GM21717 (cell line): ENCODE measurements around the gene CLHC1.
"Not testable (repeated sequence)": the region's sequence is repeated elsewhere in the genome, so short reads cannot be mapped to it uniquely, and the experiment has no call there.

Experiments
- ATAC-seq: cut with Tn5 transposase; IDR thresholded peaks from one replicate; pipeline ENCODE4 v1.9.1; 2021; ENCODE audit warnings: mild to moderate bottlenecking, moderate library complexity; ENCODE audit not compliant: unreplicated experiment

The CLHC1 gene

DNA sequence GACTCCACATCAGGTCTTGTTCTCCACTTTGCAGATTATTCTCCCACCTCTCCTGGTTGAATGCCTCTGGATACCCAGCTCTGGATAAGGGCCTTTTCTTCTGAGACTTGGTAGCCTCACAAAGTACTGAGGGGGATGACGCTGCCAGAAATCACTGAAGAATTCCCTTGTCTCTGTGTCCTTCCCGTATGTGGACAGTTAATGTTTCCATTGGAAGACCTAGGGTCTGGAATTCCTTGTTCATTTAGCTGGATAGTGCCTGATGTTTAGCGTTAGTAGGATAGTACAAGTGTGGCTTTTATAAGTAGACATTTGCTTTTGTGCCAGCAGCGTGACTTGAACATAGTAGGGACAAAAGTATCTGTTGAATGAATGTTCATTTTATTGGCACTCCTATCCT, 76.9 kb downstream of the CLHC1 start:
- no peak for ATAC-seq

GRCh38 chr2:55154525-55155030, 77.5 kb downstream of the CLHC1 start:
- ATAC-seq: no peak

DNA sequence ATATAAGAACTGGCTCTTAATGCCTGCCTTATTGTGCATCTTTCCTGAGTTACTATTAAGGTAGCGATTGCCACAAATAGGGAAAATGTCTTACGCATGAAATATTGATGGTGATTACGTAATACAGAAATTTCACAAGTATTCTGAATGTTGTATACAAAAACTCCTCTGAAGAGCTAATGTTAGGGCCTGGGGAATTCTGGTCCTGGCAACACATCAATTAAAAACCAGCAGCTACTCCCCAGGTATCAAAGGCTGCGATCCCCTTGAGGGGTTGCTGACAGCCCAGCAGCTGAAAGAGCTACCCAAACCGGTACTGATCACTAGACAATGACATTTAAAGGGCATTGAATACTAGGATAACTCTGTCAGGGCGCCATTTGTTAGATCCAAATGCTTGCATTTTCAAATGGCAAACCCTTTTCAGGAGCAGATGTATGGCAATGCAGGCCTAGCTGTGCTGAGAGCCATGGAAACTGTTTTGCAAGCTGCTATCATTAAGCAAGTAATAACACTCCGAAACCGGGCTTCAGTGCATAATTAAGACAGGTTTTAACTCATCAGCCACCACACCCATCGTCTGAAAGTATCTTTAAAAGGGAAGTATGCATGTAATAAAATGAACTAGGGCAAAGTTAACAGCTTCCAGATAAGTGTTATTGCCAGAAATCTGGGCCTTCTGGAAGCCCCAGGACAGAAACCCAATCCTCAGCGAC, 78.4 kb downstream of the CLHC1 start:
- ATAC-seq: no peak

DNA sequence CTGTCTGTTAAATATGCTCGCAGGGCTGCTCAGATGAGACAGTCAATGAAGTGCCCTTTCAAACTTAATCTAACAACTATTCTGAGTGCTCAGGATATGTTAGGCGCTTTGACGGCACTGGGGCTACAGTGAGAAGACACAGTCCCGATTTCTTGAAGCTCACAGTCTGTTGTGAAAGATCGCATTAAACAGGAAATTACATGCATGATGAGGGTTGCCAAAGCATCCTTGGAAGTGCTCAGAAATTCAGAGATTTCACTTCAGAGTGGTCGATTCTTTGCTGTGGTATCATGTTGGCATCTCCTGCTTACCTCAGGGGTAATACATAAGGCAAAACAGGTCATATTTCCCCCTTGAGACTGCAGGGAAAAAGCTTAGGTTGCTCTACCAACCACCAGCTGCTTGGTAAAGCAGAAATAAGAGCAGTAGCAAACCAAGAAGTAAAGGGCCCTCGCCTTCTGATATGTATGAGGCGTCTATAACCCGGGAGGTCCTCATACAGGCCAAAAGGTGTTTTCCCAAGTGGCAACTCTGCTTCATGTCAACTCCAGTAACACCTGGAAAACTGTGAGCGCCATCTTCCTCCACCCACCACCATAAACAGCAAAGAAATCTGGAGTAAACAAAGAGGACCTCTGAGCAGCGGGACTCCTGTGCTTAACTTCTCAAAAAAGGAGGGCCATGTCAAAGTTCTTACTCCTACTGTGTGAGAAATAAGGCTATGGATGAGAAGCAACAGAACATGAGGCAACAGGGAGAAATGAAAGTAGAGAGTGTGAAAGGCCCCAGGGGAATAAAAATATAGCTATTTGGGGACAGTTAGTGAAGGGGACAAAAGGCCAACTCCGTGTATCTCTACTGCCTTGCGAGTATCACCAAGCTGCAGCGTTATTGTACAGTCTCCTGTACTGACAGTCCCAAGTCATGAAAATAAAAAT, 79.3 kb downstream of the CLHC1 start:
- no peak for ATAC-seq

GRCh38 chr2:55151733-55152433, 80.2 kb downstream of the CLHC1 start:
- ATAC-seq: no peak

- peak; percentile 67 for ATAC-seq
Observed at GRCh38 chr2:55150834-55151233, 81.3 kb downstream of the CLHC1 start.

GRCh38 chr2:55148269-55148668, 83.8 kb downstream of the CLHC1 start:
- ATAC-seq: no peak

- ATAC-seq: no peak
Observed at GRCh38 chr2:55147531-55147930, 84.6 kb downstream of the CLHC1 start.

DNA sequence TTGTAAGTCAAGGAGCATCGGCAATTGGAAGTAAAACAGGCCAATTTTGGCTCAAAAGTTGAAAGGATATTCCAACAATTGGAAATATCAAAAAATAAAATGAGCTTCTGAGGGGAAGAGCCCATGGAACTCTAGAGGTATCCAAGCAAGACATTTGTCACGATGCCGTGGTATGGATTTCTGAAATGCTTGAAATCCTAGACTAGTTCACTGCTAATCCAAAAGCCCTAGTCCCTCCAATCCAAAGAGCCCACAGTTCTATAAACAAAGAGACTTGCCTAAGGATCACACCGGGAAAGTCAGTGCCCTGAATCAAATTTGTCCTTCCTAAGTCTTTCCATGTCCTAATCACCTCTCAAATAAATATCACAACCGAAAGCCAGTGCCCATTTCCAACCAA, 85.1 kb downstream of the CLHC1 start:
- no peak for ATAC-seq

- no peak for ATAC-seq
Observed at GRCh38 chr2:55146263-55146662, 85.8 kb downstream of the CLHC1 start.

GRCh38 chr2:55144922-55145820, 86.9 kb downstream of the CLHC1 start:
- no peak for ATAC-seq

DNA sequence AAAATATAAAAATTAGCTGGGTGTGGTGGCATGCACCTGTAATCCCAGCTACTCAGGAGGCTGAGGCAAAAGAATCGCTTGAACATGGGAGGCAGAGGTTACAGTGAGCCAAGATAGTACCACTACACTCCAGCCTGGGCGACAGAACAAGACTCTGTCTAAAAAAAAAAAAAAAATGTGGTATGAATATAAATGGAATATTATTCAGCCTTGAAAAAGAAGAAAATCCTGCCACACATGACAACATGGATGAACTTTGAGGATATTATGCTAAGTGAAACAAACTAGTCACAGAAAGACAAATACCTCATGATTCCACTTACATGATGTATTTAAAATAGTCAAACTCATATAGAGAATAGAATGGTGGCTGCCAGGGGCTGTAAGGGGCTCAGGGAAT, 88.4 kb downstream of the CLHC1 start:
- not testable (repeated sequence) for ATAC-seq

DNA sequence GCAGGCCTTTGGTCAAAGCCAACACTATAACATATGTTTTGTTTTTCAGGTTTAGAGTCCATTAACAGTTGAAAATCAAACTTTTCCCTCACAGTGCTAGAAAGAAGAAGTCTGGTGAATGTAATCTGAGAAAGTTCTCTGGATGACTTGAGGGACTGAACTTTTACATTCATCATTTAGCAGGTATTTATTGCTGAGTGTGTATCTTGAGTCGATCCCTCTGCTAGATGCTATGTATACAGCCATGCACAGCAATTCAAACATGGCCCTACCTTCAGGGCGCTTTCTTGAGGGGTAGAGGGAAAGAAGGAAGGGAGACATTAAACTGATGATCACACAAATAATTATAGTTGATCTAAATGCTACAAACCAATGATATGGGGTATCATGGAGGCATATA, 89.6 kb downstream of the CLHC1 start:
- no peak for ATAC-seq

DNA sequence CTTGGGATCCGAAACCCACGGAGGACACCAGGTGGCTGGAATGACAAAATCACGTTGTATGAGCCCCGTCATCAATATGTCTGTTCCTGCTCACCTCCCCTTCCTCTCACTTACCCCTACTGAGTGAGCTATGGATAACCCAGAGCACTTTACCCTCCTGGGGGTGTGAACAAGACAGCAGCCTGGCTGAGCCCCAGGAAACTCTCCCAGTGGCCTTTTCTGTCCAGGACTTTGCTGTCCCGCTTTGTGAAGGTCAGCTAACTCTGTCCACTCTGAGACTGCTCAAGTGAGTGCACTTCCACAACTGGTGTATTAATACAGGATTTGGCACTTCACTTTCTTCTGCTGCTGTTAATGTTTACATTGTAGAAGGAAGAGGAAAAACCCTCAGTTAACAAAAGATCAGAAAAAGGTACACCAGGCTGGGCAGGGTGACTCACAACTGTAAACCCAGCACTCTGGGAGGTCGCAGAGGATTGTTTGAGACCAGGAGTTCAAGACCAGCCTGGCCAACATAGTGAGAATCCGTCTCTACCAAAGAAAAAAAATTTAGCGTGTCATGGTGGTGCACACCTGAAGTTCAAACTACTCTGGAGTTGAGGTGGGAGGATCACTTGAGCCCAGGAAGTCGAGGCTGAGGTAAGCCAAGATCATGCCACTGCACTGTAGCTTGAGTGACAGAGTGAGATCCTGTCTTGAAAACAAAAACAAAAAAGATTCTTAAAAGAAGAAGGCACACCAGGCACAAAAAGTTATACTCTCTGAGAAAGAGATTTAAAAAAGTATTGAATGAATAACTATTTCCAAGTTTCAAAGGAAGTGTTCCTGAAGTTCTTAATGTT, 90.3 kb downstream of the CLHC1 start:
- no peak for ATAC-seq

- no peak for ATAC-seq
Observed at GRCh38 chr2:55140316-55141219, 91.5 kb downstream of the CLHC1 start.

GRCh38 chr2:55139305-55139704, 92.8 kb downstream of the CLHC1 start:
- ATAC-seq: no peak

GRCh38 chr2:55138882-55139229, 93.2 kb downstream of the CLHC1 start:
- no peak for ATAC-seq
